GM12878 (cell line): Measurements from ENCODE around the gene PRIM1.

Experiments used
- CTCF ChIP-seq, 3 experiments: IDR thresholded peaks in 2 of 3; conservative IDR thresholded peaks in 1 of 3; 2 replicates each; pipeline ENCODE4 v1.5.1; 2011; ENCODE audit warnings: low read depth in 3 of 3, low read length in 3 of 3, mild to moderate bottlenecking in 3 of 3, control low read depth in 2 of 3, moderate library complexity in 2 of 3, inconsistent platforms in 1 of 3, mixed read lengths in 1 of 3; ENCODE audit not compliant: control insufficient read depth in 2 of 3, insufficient read depth in 1 of 3; ENCODE audit errors: extremely low read depth in 1 of 3
- EP300 ChIP-seq, 2 experiments: fragments of 150-350 bp in 1 of 2; IDR thresholded peaks; 2 replicates each; pipeline ENCODE4 v1.6.1; 2011 to 2012; ENCODE audit warnings: low read depth in 2 of 2, low read length in 2 of 2, borderline replicate concordance in 1 of 2, improper control_type of control experiment in 1 of 2, inconsistent platforms in 1 of 2; ENCODE audit not compliant: control insufficient read depth in 1 of 2
- KAT2A ChIP-seq: conservative IDR thresholded peaks from 2 replicates; pipeline ENCODE4 v1.6.1; 2011; ENCODE audit warnings: low read depth, low read length; ENCODE audit not compliant: control insufficient read depth
- MAX ChIP-seq: IDR thresholded peaks from 2 replicates; pipeline ENCODE4 v1.6.1; 2012; ENCODE audit warnings: low read depth, low read length, improper control_type of control experiment
- NR2C2 ChIP-seq: IDR thresholded peaks from 2 replicates; pipeline ENCODE4 v1.6.1; 2011; ENCODE audit warnings: borderline replicate concordance, low read depth; ENCODE audit not compliant: control insufficient read depth, insufficient read length
- POLR2A ChIP-seq: IDR thresholded peaks from 2 replicates; pipeline ENCODE4 v1.6.1; 2011; ENCODE audit warnings: low read depth, mild to moderate bottlenecking, low read length
- POLR2AphosphoS5 ChIP-seq: IDR thresholded peaks from 2 replicates; pipeline ENCODE4 v1.6.1; 2011; ENCODE audit warnings: mild to moderate bottlenecking, low read length, inconsistent platforms
- PRDM15 ChIP-seq: fragments of 450-650 bp; formaldehyde crosslinking; IDR thresholded peaks from 2 replicates; pipeline ENCODE4 v1.4.0; 2020; ENCODE audit warnings: mild to moderate bottlenecking, moderate library complexity
- SIX5 ChIP-seq: IDR thresholded peaks from 2 replicates; pipeline ENCODE4 v1.6.1; 2011; ENCODE audit warnings: mild to moderate bottlenecking, low read depth, low read length, moderate library complexity; ENCODE audit not compliant: severe bottlenecking
- TAF1 ChIP-seq: IDR thresholded peaks from 2 replicates; pipeline ENCODE4 v1.6.1; 2011; ENCODE audit warnings: mild to moderate bottlenecking, low read depth, low read length, borderline replicate concordance
- ZNF274 ChIP-seq: IDR thresholded peaks from one replicate; pipeline ENCODE4 v1.8.0; 2011; ENCODE audit not compliant: insufficient read length, insufficient read depth
- TF ChIP-seq, protein P1 (sequence below): IDR thresholded peaks from 2 replicates; pipeline ENCODE4 v1.6.1; 2012; ENCODE audit warnings: low read length, inconsistent platforms
- TF ChIP-seq, protein P2 (sequence below): IDR thresholded peaks from 2 replicates; pipeline ENCODE4 v1.6.1; 2012; ENCODE audit warnings: mild to moderate bottlenecking, low read depth, low read length

GRCh38 chr12:56776654-56777053, 24.5 kb upstream of the PRIM1 start:
- no peak for TF ChIP-seq PRDM15 (CRISPR knock-in tag)
- no peak for TF ChIP-seq NR2C2
- no peak for TF ChIP-seq POLR2AphosphoS5
- TF ChIP-seq CTCF (IDR thresholded peaks at IDR 0.05 in 2 of 3, conservative IDR thresholded peaks at IDR 0.05 in 1 of 3; ENCODE audit: control insufficient read depth in 2 of 3, extremely low read depth in 1 of 3, insufficient read depth in 1 of 3, low read depth in 3 of 3, low read length in 3 of 3): no peak
- TF ChIP-seq, protein P1, sequence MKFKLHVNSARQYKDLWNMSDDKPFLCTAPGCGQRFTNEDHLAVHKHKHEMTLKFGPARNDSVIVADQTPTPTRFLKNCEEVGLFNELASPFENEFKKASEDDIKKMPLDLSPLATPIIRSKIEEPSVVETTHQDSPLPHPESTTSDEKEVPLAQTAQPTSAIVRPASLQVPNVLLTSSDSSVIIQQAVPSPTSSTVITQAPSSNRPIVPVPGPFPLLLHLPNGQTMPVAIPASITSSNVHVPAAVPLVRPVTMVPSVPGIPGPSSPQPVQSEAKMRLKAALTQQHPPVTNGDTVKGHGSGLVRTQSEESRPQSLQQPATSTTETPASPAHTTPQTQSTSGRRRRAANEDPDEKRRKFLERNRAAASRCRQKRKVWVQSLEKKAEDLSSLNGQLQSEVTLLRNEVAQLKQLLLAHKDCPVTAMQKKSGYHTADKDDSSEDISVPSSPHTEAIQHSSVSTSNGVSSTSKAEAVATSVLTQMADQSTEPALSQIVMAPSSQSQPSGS: no peak
- TF ChIP-seq ZNF274: no peak
- TF ChIP-seq, protein P2, sequence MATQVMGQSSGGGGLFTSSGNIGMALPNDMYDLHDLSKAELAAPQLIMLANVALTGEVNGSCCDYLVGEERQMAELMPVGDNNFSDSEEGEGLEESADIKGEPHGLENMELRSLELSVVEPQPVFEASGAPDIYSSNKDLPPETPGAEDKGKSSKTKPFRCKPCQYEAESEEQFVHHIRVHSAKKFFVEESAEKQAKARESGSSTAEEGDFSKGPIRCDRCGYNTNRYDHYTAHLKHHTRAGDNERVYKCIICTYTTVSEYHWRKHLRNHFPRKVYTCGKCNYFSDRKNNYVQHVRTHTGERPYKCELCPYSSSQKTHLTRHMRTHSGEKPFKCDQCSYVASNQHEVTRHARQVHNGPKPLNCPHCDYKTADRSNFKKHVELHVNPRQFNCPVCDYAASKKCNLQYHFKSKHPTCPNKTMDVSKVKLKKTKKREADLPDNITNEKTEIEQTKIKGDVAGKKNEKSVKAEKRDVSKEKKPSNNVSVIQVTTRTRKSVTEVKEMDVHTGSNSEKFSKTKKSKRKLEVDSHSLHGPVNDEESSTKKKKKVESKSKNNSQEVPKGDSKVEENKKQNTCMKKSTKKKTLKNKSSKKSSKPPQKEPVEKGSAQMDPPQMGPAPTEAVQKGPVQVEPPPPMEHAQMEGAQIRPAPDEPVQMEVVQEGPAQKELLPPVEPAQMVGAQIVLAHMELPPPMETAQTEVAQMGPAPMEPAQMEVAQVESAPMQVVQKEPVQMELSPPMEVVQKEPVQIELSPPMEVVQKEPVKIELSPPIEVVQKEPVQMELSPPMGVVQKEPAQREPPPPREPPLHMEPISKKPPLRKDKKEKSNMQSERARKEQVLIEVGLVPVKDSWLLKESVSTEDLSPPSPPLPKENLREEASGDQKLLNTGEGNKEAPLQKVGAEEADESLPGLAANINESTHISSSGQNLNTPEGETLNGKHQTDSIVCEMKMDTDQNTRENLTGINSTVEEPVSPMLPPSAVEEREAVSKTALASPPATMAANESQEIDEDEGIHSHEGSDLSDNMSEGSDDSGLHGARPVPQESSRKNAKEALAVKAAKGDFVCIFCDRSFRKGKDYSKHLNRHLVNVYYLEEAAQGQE: no peak
- TF ChIP-seq KAT2A: no peak
- no peak for TF ChIP-seq MAX
- no peak for TF ChIP-seq POLR2A
- TF ChIP-seq EP300 (IDR thresholded peaks at IDR 0.05; ENCODE audit: borderline replicate concordance in 1 of 2, control insufficient read depth in 1 of 2, low read depth in 2 of 2, low read length in 2 of 2): no peak
- TF ChIP-seq TAF1: no peak
- TF ChIP-seq SIX5: no peak
